Left ventricle myocardium inferior (tissue), 1 donor: Measurements from ENCODE around the gene GPR146. TPM values are rescaled to one million over a fixed set of nuclear protein-coding genes. Genes with fewer than 3 reads are reported as not detected.

Experiments
- DNase-seq: peaks from one replicate; pipeline ENCODE4 v3.0.0-alpha.2; 2020
- H3K27ac ChIP-seq: fragments of 200-600 bp; replicated peaks from 2 replicates; pipeline ENCODE4 v1.8.0; 2021
- H3K27me3 ChIP-seq: fragments of 200-600 bp; 2 replicates; pipeline ENCODE4 v1.8.0; 2021; ENCODE audit warnings: low read depth
- H3K36me3 ChIP-seq: fragments of 200-600 bp; 2 replicates; pipeline ENCODE4 v1.8.0; 2021
- H3K4me1 ChIP-seq: fragments of 200-600 bp; 2 replicates; pipeline ENCODE4 v1.8.0; 2021
- H3K4me3 ChIP-seq: fragments of 200-600 bp; 2 replicates; pipeline ENCODE4 v1.8.0; 2021; ENCODE audit warnings: mild to moderate bottlenecking, moderate library complexity
- H3K9me3 ChIP-seq: fragments of 200-600 bp; replicated peaks from 2 replicates; pipeline ENCODE4 v1.8.0; 2021
- intact Hi-C: fragments of 100-400 bp; cut with micrococcal nuclease; formaldehyde crosslinking; loops from one replicate; pipeline ENCODE4 v1.11.0; 2022
- total RNA-seq: library from RNA; stranded (reverse); fragmentation: NEBNext Ultra II Directional; extraction: Animal tissue kit (Norgen Biotek cat#: 25700); gene quantifications from one replicate; pipeline ENCODE4 v1.2.1, GENCODE V29; 2021
- TF ChIP-seq, protein P1 (sequence below): fragments of 200-600 bp; IDR thresholded peaks from 2 replicates; pipeline ENCODE4 v1.8.0; 2021; ENCODE audit warnings: antibody characterized with exemption, mild to moderate bottlenecking, borderline replicate concordance
- donor health status: DM: no; HTN: yes; CAD: no; lungs with severe emphysema.

Gene GPR146
- total RNA-seq, 1 donor from 2014 or later: 29.8 TPM

DNA sequence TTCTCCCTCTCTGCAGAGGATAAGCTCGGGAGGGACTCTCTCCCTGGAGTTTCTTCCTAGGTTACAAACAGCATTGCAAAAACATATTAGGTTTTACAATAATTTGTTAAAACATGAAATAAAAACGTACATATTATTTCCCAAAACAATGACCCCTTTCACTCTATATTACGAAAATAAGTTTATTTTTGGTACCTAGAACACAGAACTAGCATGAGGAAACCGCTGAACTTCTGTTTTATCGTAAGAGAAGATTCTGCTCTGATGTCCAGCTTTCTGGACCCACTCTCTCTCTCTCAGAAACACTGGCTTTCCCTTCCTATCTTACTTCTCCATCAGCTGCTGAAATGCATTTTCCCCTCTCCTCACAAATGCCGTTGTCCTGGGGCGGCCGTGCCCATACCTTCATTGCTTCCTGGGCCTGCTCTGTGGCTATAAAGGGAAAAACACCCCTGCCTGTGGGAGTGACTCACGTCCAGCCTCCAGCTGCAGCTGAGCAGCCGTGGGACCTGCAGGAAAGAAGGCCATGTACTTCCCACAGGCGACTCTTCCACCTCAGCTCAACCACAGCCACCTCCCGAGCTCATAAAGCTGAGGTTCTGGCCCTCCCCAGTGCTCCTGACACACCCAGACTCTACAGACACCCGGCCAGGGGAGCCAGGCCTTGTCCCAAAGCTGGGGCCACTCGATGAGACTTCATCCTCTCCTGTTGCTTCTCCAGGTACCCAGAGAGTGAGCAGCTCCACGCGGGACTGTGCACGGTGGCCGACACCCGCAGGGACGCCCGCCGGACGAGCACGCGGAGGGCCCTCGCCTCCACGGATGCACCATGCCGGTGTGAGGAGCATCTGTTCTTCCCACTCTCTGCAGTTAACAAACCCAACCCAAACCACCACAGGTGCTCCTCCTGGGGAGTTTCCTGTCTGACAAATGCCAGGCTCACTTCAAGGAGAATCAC, 46.6 kb downstream of the GPR146 start:
- no peak overlapping the region for H3K27ac ChIP-seq
- DNase-seq: no peak
- H3K4me1 ChIP-seq: peaks cover 32% of the 10 kb centered on the region
- TF ChIP-seq, protein P1, sequence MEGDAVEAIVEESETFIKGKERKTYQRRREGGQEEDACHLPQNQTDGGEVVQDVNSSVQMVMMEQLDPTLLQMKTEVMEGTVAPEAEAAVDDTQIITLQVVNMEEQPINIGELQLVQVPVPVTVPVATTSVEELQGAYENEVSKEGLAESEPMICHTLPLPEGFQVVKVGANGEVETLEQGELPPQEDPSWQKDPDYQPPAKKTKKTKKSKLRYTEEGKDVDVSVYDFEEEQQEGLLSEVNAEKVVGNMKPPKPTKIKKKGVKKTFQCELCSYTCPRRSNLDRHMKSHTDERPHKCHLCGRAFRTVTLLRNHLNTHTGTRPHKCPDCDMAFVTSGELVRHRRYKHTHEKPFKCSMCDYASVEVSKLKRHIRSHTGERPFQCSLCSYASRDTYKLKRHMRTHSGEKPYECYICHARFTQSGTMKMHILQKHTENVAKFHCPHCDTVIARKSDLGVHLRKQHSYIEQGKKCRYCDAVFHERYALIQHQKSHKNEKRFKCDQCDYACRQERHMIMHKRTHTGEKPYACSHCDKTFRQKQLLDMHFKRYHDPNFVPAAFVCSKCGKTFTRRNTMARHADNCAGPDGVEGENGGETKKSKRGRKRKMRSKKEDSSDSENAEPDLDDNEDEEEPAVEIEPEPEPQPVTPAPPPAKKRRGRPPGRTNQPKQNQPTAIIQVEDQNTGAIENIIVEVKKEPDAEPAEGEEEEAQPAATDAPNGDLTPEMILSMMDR: no peak
- peaks cover 13% of the 10 kb centered on the region for H3K36me3 ChIP-seq
- intact Hi-C loops: no loop called here
- no peaks in the 10 kb centered on the region for H3K9me3 ChIP-seq
- H3K27me3 ChIP-seq: no peaks in the 10 kb centered on the region
- H3K4me3 ChIP-seq: no peak overlapping the region

DNA sequence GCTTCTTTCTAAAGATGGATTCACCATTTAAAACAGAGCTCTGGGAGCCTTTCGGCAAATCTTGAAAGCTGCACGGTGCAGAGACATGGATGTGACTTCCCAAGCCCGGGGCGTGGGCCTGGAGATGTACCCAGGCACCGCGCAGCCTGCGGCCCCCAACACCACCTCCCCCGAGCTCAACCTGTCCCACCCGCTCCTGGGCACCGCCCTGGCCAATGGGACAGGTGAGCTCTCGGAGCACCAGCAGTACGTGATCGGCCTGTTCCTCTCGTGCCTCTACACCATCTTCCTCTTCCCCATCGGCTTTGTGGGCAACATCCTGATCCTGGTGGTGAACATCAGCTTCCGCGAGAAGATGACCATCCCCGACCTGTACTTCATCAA, 47.3 kb downstream of the GPR146 start:
- no peak overlapping the region for H3K27ac ChIP-seq
- TF ChIP-seq, protein P1: no peak
- intact Hi-C loops: no loop called here
- DNase-seq: no peak
- peaks cover 35% of the 10 kb centered on the region for H3K4me1 ChIP-seq
- H3K27me3 ChIP-seq: no peaks in the 10 kb centered on the region
- peaks cover 13% of the 10 kb centered on the region for H3K36me3 ChIP-seq
- H3K4me3 ChIP-seq: no peak overlapping the region
- H3K9me3 ChIP-seq: no peaks in the 10 kb centered on the region

DNA sequence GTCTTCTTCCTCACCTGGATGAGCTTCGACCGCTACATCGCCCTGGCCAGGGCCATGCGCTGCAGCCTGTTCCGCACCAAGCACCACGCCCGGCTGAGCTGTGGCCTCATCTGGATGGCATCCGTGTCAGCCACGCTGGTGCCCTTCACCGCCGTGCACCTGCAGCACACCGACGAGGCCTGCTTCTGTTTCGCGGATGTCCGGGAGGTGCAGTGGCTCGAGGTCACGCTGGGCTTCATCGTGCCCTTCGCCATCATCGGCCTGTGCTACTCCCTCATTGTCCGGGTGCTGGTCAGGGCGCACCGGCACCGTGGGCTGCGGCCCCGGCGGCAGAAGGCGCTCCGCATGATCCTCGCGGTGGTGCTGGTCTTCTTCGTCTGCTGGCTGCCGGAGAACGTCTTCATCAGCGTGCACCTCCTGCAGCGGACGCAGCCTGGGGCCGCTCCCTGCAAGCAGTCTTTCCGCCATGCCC, 47.9 kb downstream of the GPR146 start:
- DNase-seq: no peak
- TF ChIP-seq, protein P1: no peak
- peaks cover 13% of the 10 kb centered on the region for H3K36me3 ChIP-seq
- H3K4me1 ChIP-seq: peaks cover 32% of the 10 kb centered on the region
- H3K27me3 ChIP-seq: no peaks in the 10 kb centered on the region
- intact Hi-C loops: no loop called here
- H3K9me3 ChIP-seq: no peaks in the 10 kb centered on the region
- no peak overlapping the region for H3K27ac ChIP-seq
- H3K4me3 ChIP-seq: no peak overlapping the region

- no peaks in the 10 kb centered on the region for H3K9me3 ChIP-seq
- no peak for DNase-seq
- no peaks in the 10 kb centered on the region for H3K27me3 ChIP-seq
- no peak overlapping the region for H3K27ac ChIP-seq
- H3K36me3 ChIP-seq: peaks cover 13% of the 10 kb centered on the region
- peaks cover 25% of the 10 kb centered on the region for H3K4me1 ChIP-seq
- H3K4me3 ChIP-seq: no peak overlapping the region
- TF ChIP-seq, protein P1: no peak
- intact Hi-C loops: no loop called here
Observed at GRCh38 chr7:1092806-1093501, 48.6 kb downstream of the GPR146 start.

DNA sequence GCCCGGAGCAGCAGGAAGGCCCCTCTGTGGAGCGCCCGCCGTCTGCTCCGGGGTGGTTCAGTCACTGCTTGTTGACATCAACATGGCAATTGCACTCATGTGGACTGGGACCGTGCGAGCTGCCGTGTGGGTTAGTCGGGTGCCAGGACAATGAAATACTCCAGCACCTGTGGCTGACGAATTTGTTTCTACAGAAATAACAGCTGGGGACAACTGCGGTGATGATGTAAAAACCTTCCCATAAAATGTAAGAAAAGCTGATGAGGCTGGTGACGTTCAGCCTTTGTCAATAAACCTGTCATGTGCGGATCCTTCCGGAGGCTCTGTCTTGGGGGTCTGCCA, 49.1 kb downstream of the GPR146 start:
- H3K27me3 ChIP-seq: no peaks in the 10 kb centered on the region
- peaks cover 13% of the 10 kb centered on the region for H3K36me3 ChIP-seq
- no peak for DNase-seq
- no peak overlapping the region for H3K27ac ChIP-seq
- peaks cover 20% of the 10 kb centered on the region for H3K4me1 ChIP-seq
- H3K4me3 ChIP-seq: no peak overlapping the region
- no peaks in the 10 kb centered on the region for H3K9me3 ChIP-seq
- intact Hi-C loops: no loop called here
- TF ChIP-seq, protein P1: no peak
